Activated naive CD8-positive, alpha-beta T cell treated with anti-CD3 and anti-CD28 coated beads, Interleukin-2, amount 50 U/mL, for 16 hours (primary cell): ENCODE measurements around the gene CD55.

Experiments used
- DNase-seq: peaks from one replicate; pipeline ENCODE4 v3.0.0-alpha.2; 2020; ENCODE audit warnings: low read depth, low spot score

Gene CD55

DNA sequence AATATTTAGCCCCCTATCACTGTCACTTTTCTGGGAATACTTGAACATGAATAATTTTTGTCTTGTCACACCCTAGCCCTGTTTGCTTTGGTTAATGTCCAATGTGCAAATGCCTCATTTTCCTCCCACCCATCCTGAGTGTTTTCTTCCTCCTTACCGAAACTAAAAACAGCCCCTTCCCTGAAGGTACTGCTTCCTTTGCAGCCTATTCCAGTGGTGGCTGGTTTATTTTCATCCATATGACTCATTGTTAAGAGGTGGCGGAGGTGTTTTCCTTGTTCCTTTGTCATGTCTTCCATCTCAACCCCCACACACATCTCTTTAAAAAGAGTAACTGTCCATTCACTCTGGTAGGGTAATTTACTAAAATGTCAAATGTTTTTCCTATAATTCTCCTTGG lies 40.4 kb downstream of the CD55 start:
- DNase-seq: no peak

DNA sequence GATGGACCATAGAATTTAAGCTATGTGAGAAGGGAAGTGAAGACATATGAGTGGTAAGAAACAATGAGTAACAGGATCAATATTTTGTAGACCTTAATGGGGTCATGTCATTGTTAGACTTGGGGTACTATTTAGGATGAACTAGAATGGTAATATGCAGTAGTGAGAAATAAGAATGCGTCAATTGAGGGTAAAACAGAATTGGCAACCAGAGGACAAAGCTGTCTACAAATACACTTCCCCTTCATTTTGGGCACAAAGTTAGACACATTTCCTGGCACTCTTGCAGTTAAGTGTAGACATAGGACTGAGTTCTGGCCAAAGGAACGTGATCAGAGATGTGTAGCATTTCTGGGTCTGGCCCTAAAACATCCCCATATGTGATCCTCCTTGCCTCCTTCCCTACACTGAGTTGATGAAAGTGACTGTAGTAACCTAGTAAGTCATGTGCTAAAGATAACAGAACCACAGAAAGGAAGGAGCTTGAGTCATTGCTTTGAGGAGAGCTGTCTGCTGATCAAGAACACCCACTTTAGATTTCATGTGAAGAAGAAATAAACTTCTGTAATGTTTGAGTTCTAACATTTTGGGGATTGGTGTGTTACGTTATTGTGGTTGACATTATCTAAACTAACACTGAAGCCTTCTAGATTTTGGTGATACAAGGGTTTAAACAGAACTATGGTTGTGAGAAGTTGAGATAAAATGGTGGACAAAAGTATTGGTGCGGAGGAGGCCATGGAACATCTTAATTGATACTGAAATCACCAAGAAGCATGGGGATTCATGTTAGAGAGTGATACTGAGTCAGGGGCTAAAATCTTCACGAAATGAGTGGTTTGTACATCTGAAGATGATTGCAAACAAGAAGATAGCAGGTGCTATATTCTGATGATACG lies 41.7 kb downstream of the CD55 start:
- DNase-seq: no peak

DNA sequence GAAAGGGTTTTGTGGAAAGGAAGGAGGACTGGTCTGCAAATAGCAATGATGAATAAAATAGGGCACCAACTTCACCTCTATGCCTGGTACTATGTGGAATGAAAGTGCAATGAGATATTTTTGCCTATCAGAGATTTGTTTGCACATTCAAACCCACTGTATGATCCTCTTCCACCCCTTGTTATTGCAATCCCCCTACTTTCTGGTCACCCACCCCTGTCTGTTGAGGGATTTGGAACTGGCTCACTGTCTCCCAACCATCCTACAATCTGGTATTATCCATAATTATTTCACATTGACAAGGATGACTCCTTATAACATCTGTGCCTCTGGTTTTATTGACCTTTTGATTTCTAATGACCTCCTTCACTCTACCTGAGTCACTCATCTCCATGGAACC lies 42.4 kb downstream of the CD55 start:
- no peak for DNase-seq

DNA sequence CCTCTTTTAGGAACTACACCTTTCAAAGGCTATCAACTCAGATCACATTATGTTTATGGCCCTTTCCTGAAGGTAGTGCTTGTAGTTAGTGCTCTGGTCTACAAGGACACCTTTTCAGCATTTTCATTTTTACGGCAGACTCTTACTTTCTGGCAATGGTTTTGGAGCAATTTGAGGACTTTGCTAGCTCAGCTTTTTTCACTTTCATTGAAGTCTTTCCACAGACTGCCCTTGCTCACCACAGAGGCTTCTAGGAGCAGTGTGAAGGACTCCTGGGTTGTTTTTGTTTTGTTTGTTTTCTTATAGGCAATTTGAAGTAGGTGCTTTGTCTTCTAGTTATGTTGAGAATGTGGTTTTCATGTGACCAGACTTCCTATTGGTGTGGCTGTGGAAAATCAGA lies 43.1 kb downstream of the CD55 start:
- no peak for DNase-seq

DNA sequence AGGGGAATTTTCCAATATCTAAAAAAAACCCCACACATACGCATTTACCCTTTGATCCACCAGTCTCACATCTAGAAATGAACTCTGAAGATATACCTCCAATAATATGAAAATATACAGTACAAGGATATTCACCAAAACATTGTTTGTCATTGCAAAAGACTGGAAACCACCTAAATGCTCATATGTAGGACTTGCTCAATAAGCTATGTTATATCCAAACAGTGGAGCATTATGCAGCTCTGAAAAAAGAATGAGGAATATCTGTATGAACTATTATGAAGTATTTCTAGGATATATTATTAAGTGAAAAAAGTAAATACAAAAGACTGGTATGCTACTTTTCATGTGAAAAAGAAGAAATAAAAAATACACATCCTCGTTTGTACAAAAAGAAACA lies 43.6 kb downstream of the CD55 start:
- no peak for DNase-seq

DNA sequence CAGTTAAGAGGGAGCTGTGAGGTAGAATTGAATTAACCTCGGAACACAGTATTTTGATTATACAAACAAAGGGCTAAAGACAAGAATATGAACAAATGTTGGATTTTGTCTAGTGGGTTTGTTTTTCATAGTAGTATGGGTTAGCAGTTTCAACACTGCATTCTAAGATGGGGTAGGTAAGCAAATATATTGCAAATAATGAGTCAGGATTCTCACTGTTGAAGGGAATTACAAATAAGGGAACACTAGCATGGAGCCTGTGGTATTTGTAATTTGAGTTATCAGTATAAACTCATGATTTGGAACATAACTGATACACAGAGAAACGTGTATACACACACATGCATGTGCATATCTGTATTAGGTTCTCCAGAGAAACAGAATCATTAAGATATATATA lies 44.5 kb downstream of the CD55 start:
- DNase-seq: no peak

DNA sequence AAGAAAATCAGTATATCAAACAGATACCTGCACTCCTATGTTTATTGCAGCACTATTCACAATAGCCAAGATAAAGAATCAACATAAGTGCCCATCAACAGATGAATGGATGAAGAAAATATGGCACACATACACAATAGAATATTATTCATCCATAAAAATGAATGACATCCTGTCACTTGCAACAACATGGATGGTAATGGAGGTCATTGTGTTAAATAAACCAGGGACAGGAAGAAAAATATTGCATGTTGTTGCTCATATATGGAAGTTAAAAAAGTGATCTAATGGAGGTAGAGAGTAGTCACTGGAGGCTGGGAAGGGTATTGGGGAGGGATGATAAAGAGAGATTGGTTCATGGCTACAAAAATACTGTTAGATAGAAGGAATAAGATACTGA lies 67.2 kb downstream of the CD55 start:
- no peak for DNase-seq

DNA sequence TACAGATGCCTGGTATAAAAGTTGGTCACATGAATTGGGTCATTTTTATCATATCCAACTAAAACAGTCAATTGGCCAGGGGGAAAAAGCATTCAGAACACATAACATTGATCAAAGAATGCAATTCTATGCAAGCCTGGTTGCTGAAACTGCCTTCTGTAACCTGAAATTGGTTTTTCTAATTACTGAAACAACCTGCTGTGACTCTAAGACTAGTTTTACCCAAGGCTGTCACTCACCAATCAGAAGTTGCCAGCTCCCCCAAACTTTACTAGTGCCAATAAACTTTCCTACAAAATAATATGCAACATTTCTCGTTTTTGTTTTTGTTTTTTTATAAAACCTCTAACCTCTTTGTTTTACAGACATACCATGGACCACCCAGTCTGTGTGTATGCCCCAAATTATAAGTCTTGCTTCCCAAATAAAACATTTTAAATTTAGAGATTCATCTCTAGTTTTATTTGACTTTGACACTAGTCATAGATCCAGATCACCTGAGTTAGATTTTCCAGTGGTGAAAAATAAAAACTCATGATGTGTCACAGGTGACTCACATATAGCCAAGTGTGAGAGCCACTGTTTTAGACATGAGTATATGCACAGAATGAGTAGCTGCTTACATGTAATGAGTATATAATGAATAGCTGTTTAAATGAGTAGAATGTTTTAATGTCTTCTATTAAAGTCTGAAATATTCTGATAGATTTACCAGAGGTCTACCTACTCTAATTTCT lies 68.4 kb downstream of the CD55 start:
- DNase-seq: no peak

DNA sequence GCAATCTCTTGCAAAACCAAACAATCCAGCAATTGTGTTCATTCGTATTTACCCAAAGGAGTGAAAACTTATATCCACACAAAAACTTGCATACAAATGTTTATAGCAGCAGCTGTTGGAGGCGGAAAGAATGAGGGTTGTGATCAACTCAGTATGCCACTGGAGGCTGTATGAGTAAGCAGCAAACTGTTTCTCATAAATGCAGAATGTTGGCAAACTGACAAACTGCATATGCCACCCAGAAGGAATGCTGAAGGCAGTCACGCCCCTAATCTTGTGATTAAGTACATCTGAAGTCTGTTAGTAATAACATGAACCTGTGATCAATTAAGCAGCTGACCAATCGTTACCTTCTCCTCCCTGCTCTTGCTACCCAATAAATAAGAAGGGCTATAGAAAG lies 72.1 kb downstream of the CD55 start:
- DNase-seq: no peak

DNA sequence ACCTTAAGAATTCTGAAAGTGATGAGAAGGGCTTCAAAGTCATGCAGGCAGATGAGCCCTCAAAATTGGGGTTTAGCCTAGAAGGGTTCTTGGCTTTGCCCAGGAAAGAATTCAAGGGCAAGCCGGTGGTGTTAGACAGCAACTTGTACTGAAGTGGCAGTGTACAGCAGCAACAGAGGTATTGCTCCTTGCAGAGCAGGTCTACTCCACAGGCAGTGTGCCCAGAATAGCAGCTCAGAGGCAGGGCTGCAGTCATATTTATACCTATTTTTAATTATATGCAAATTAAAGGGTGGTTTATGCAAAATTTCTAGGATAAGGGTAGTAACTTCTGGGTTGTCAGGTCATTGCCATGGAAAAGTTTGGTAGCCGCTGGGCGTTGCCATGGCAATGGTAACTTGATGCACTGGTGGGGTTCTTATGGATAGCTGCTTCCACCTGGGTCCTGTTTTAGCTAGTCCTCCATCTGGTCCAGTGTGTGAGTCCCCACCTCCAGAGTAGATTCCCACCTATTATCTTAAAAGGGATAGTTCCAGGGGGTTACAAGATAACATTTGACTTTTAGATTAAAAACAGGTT lies 74.8 kb downstream of the CD55 start:
- no peak for DNase-seq

DNA sequence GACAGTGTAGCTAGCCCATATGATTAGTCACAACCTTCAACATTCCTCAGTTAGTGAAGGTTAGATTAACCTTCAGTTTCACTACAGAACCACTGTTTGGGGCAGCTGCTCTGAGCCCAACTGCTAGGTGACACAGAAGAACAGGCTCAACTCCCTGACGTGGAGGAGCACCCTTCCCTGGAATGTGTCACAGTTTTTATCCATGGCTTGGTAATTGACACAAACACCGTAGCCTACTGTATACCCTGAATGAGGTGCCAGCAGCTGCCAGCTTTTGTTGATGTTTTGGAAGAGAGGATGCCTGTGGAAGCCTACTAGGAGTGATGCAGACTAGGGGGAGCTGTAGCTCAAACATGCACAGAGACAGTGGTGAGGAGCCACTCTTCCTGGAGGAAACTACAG lies 76.0 kb downstream of the CD55 start:
- no peak for DNase-seq

DNA sequence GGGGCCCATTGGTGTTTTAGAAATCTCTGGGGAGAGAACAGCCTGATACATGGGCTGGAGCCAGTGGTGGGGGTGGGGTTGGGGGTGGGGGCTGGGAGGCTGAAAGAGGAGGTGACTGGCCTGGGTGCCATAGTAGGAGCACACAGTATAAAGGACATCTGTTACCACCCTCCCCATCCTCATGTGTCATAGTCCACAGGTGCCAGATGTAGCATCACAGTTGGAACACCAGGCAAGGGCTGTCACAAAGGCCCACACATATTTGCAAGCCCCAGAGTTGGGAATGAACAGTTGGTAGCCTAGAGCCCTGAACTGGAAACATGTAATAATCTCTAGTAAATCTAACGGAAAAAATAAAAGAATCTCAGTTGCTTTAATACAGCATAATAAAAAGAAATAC lies 77.5 kb downstream of the CD55 start:
- DNase-seq: no peak

DNA sequence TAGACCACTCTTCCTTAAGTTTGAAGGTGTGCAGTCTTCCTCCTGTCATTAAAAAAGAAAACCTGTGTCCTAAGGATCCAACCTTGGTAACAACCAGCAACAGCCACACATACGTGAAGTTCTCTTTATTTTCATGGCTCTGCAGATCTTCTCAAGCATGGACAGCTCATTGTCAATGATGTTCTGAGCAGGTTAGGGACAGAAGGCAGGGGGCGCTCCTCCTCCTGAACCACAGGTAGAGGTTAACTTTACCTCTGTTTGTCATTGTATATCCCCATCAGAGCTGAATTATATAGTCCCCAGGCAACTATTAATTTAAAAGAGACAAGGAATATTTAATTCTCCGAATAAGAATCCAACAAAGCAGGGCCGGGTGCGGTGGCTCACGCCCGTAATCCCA lies 80.1 kb downstream of the CD55 start:
- DNase-seq: no peak

DNA sequence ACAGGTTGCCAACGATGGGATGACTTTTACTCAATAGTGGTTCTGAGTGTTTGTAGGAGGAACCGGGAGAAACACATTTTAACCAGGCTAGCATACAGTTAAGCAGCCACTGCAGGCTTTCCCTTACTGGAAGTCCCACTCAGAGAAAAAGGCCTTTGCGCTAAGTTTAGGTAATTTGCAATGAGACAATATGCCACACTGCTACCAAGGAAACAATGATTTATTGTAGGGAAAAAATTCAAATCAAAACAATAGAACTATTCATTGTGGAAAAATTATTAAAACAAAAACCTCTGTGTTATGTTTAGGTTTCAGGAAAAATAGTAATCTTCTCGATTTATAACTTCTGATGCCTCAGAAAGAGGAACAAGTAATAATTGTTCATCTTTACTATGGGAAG lies 81.3 kb downstream of the CD55 start:
- no peak for DNase-seq

DNA sequence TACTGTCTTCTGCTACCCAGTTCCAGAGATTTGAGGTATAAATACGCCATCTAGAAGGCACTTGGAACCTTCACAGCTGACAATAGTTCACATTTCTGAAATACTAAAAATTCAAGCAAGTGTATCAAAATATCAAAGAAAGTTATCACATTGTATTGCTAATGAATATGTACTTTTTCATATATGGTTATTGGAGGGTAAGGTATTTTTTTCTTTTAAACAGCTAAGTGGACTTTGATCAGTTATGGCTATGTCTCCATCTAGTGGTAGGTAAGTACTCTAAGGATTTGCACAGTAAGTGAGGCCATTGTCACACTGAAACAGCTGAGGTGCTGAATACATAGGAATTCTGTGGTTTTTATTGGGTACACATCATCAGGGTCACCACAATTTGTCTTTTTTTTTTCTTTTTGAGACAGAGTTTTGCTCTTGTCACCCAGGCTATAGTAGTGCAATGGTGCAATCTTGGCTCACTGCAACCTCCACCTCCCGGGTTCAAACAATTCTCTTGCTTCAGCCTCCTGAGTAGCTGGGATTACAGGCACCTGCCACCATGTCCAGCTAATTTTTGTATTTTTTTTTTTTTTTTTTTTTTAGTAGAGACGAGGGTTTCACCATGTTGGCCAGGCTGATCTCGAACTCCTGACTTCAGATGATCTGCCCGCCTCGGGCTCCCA lies 83.5 kb downstream of the CD55 start:
- no peak for DNase-seq

DNA sequence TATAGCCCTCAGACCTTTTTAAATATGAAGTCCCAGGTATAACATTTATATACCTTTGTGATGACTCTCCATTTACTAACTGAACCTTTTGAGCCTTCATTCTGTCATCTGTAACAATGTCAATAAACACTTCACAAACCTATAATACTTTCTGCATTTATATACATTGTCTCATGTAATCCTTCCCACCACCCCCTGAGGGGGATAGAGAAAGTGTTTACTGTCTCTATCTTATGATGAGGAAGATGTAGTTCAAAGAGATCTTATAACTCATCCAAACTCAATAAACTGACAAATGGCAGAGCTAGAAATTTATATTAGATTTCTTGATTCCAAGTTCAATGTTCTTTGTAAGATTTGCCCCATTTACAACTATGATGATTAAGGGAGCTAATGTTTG lies 84.3 kb downstream of the CD55 start:
- no peak for DNase-seq

DNA sequence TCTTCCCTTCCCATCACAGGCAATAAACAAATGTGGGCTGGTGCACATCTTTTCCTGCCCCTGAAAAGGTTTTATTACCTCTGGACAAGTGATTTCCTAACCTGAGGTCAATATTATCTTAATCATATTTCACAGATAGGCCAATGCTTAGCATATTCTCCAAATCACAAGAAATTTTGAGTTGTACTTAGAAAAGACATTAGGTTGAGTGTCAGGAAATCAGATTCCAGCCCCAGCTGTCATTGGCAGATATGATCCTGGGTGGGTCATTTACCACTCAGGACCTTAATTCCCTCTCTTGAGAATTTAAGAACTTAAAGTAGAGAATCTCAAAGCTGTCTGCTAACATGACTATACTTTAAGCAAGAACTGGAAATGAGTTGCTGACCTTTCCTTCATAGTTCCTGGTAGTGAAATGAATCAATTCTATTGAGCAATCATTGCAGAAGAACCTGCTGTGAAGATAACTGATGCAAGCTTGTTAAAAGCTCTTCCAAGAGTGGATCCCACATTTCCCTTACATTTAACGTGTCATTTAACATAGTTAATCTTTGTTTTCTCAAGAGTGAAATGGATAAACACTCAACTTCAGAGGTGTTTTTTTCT lies 86.3 kb downstream of the CD55 start:
- DNase-seq: no peak
